Smooth muscle cell (in vitro differentiated cells): ENCODE results near the gene AIF1. TPM values are rescaled to one million over a fixed set of nuclear protein-coding genes. Genes with fewer than 3 reads are reported as not detected.

Experiments
- DNase-seq: peaks from one replicate; lab custom pipeline; 2025; ENCODE audit not compliant: unreplicated experiment; lab: John Stamatoyannopoulos, UW
- H2AFZ ChIP-seq: fragments of 200-600 bp; sonication (generic); 2 replicates; pipeline ENCODE4 v1.6.0; 2016; ENCODE audit warnings: antibody characterized with exemption, low read depth, mild to moderate bottlenecking
- H3F3A ChIP-seq: fragments of 200-600 bp; sonication (generic); 2 replicates; pipeline ENCODE4 v1.6.0; 2017; ENCODE audit warnings: antibody characterized with exemption, low read depth
- H3K27ac ChIP-seq: fragments of 200-600 bp; sonication (generic); 2 replicates; pipeline ENCODE4 v1.5.1; 2016; ENCODE audit warnings: low read depth, mild to moderate bottlenecking
- H3K27me3 ChIP-seq: fragments of 200-600 bp; sonication (generic); 2 replicates; pipeline ENCODE4 v1.6.1; 2016; ENCODE audit warnings: low read depth, mild to moderate bottlenecking
- H3K36me3 ChIP-seq: fragments of 200-600 bp; sonication (generic); 2 replicates; pipeline ENCODE4 v1.5.1; 2016; ENCODE audit warnings: low read depth
- H3K4me1 ChIP-seq: fragments of 200-600 bp; sonication (generic); 2 replicates; pipeline ENCODE4 v1.5.1; 2016; ENCODE audit warnings: low read depth
- H3K4me2 ChIP-seq: fragments of 200-600 bp; sonication (generic); 2 replicates; pipeline ENCODE4 v1.6.0; 2016; ENCODE audit warnings: mild to moderate bottlenecking
- H3K4me3 ChIP-seq: fragments of 200-600 bp; sonication (generic); 2 replicates; pipeline ENCODE4 v1.5.1; 2016; ENCODE audit warnings: mild to moderate bottlenecking
- H3K79me2 ChIP-seq: fragments of 200-600 bp; sonication (generic); 2 replicates; pipeline ENCODE4 v1.6.0; 2016; ENCODE audit warnings: low read depth, mild to moderate bottlenecking
- H3K9ac ChIP-seq: fragments of 200-600 bp; sonication (generic); 2 replicates; pipeline ENCODE4 v1.6.0; 2016; ENCODE audit warnings: low read depth
- H3K9me3 ChIP-seq: fragments of 200-600 bp; sonication (generic); replicated peaks from 2 replicates; pipeline ENCODE4 v1.5.1; 2016; ENCODE audit warnings: low read depth
- H4K20me1 ChIP-seq: fragments of 200-600 bp; sonication (generic); 2 replicates; pipeline ENCODE4 v1.6.0; 2016; ENCODE audit warnings: low read depth
- WGBS: methylation state at CpG from one replicate; pipeline ENCODE4 v1.1.7; 2016; ENCODE audit warnings: low lambda C conversion rate; 5-methylcytosine and 5-hydroxymethylcytosine counted together
- polyA plus RNA-seq: library from polyadenylated mRNA; unstranded; fragments of >200 nt; fragmentation: Nextera tagmentation; extraction: Ambion mirVana; gene quantifications from 2 replicates; pipeline ENCODE4 v1.2.1, GENCODE V29; 2016
- total RNA-seq: library from RNA; depleted of rRNA; stranded (reverse); fragments of >200 nt; gene quantifications from 2 replicates; pipeline ENCODE4 v1.2.3, GENCODE V29; 2014
- TF ChIP-seq, protein P1 (sequence below): fragments of 200-600 bp; sonication (generic); IDR thresholded peaks from 2 replicates; pipeline ENCODE4 v1.5.1; 2017; ENCODE audit warnings: borderline replicate concordance, mild to moderate bottlenecking, antibody characterized with exemption; ENCODE audit not compliant: insufficient read depth, poor library complexity, severe bottlenecking

The AIF1 gene
- total and polyA plus RNA-seq, 2 experiments from 2014 or later = not detected

DNA sequence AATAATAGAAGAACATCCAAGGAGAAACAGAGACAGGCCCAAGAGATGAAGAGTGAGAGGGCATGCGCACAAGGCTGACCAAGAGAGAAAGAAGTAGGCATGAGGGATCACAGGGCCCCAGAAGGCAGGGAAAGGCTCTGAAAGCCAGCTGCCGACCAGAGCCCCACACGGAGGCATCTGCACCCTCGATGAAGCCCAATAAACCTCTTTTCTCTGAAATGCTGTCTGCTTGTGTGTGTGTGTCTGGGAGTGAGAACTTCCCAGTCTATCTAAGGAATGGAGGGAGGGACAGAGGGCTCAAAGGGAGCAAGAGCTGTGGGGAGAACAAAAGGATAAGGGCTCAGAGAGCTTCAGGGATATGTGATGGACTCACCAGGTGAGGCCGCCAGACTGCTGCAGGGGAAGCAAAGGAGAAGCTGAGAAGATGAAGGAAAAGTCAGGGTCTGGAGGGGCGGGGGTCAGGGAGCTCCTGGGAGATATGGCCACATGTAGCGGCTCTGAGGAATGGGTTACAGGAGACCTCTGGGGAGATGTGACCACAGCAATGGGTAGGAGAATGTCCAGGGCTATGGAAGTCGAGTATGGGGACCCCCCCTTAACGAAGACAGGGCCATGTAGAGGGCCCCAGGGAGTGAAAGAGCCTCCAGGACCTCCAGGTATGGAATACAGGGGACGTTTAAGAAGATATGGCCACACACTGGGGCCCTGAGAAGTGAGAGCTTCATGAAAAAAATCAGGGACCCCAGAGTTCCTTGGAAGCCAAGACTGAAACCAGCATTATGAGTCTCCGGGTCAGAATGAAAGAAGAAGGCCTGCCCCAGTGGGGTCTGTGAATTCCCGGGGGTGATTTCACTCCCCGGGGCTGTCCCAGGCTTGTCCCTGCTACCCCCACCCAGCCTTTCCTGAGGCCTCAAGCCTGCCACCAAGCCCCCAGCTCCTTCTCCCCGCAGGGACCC lies 40.6 kb upstream of the AIF1 start:
- Histone ChIP-seq H3K4me1 (no peaks in the 10 kb centered on the region), H3K27me3 (no peaks in the 10 kb centered on the region), H3K36me3 (no peaks in the 10 kb centered on the region), H2AFZ (no peak overlapping the region), H3F3A (no peaks in the 10 kb centered on the region), H4K20me1 (no peaks in the 10 kb centered on the region), H3K9me3 (no peaks in the 10 kb centered on the region), H3K4me2 (no peak overlapping the region), H3K9ac (no peak overlapping the region), H3K79me2 (no peaks in the 10 kb centered on the region), H3K4me3 (no peak overlapping the region), H3K27ac (no peak overlapping the region)
- no peak for DNase-seq
- TF ChIP-seq, protein P1, sequence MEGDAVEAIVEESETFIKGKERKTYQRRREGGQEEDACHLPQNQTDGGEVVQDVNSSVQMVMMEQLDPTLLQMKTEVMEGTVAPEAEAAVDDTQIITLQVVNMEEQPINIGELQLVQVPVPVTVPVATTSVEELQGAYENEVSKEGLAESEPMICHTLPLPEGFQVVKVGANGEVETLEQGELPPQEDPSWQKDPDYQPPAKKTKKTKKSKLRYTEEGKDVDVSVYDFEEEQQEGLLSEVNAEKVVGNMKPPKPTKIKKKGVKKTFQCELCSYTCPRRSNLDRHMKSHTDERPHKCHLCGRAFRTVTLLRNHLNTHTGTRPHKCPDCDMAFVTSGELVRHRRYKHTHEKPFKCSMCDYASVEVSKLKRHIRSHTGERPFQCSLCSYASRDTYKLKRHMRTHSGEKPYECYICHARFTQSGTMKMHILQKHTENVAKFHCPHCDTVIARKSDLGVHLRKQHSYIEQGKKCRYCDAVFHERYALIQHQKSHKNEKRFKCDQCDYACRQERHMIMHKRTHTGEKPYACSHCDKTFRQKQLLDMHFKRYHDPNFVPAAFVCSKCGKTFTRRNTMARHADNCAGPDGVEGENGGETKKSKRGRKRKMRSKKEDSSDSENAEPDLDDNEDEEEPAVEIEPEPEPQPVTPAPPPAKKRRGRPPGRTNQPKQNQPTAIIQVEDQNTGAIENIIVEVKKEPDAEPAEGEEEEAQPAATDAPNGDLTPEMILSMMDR = no peak
- WGBS = 77% methylated on average over 13 of the region's 14 CpGs

DNA sequence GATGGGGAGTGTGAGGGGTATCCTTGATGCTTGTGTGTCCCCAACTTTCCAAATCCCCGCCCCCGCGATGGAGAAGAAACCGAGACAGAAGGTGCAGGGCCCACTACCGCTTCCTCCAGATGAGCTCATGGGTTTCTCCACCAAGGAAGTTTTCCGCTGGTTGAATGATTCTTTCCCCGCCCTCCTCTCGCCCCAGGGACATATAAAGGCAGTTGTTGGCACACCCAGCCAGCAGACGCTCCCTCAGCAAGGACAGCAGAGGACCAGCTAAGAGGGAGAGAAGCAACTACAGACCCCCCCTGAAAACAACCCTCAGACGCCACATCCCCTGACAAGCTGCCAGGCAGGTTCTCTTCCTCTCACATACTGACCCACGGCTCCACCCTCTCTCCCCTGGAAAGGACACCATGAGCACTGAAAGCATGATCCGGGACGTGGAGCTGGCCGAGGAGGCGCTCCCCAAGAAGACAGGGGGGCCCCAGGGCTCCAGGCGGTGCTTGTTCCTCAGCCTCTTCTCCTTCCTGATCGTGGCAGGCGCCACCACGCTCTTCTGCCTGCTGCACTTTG lies 39.6 kb upstream of the AIF1 start, which contains the start of gene TNF:
Gene TNF, plus strand, starts transcription at position 231 of the 567 bp plus-strand sequence. Its CDS starts 177 bp downstream, at position 408.
- Histone ChIP-seq H3K27me3 (no peaks in the 10 kb centered on the region), H3K36me3 (no peaks in the 10 kb centered on the region), H3K4me2 (no peak within 1 kb of the TSS), H3K4me1 (no peaks in the 10 kb centered on the region), H3F3A (no peaks in the 10 kb centered on the region), H3K27ac (no peak within 1 kb of the TSS), H3K9me3 (no peaks in the 10 kb centered on the region), H3K79me2 (no peaks in the 10 kb centered on the region), H3K4me3 (no peak within 1 kb of the TSS), H3K9ac (no peak within 1 kb of the TSS), H2AFZ (no peak within 1 kb of the TSS), H4K20me1 (no peaks in the 10 kb centered on the region)
- TF ChIP-seq, protein P1 = no peak
- no peak for DNase-seq
- 85% methylated on average over 19 of the region's 19 CpGs for WGBS

DNA sequence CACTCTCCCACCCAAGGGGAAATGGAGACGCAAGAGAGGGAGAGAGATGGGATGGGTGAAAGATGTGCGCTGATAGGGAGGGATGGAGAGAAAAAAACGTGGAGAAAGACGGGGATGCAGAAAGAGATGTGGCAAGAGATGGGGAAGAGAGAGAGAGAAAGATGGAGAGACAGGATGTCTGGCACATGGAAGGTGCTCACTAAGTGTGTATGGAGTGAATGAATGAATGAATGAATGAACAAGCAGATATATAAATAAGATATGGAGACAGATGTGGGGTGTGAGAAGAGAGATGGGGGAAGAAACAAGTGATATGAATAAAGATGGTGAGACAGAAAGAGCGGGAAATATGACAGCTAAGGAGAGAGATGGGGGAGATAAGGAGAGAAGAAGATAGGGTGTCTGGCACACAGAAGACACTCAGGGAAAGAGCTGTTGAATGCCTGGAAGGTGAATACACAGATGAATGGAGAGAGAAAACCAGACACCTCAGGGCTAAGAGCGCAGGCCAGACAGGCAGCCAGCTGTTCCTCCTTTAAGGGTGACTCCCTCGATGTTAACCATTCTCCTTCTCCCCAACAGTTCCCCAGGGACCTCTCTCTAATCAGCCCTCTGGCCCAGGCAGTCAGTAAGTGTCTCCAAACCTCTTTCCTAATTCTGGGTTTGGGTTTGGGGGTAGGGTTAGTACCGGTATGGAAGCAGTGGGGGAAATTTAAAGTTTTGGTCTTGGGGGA lies 38.9 kb upstream of the AIF1 start:
- WGBS = 75% methylated on average over 8 of the region's 8 CpGs
- DNase-seq = no peak
- TF ChIP-seq, protein P1 = no peak
- no peaks in the 10 kb centered on the region for H3K36me3 ChIP-seq
- no peaks in the 10 kb centered on the region for H4K20me1 ChIP-seq
- no peak overlapping the region for H3K4me2 ChIP-seq
- H3K79me2 ChIP-seq = no peaks in the 10 kb centered on the region
- no peaks in the 10 kb centered on the region for H3F3A ChIP-seq
- H3K27ac ChIP-seq = no peak overlapping the region
- no peaks in the 10 kb centered on the region for H3K4me1 ChIP-seq
- H3K27me3 ChIP-seq = no peaks in the 10 kb centered on the region
- H2AFZ ChIP-seq = no peak overlapping the region
- H3K4me3 ChIP-seq = no peak overlapping the region
- H3K9ac ChIP-seq = no peak overlapping the region
- no peaks in the 10 kb centered on the region for H3K9me3 ChIP-seq
